A549 (cell line): Measurements from ENCODE around the gene SCYGR1. TPM values are rescaled to one million over a fixed set of nuclear protein-coding genes. Genes with fewer than 3 reads are reported as not detected.
A peak's percentile ranks its signal among the peaks of the same experiment; 100 is the strongest.

Experiments used
- ATAC-seq, 2 experiments: fragments of 200-7000 bp in 1 of 2; fragments of >200 bp in 1 of 2; cut with Nextera tagmentation in 1 of 2; cut with Tn5 transposase in 1 of 2; 3 replicates each; pipeline versions ENCODE4 v1.8.0 to v1.9.1; 2018 to 2020; ENCODE audit warnings: mild to moderate bottlenecking in 1 of 2, moderate library complexity in 1 of 2
- CTCF ChIA-PET: fragments of 300-600 bp; sonication (Branson Sonifier 250); formaldehyde crosslinking; extraction: SDS; loops from one replicate; lab custom pipeline; 2021; ENCODE audit warnings: antibody characterized with exemption, inconsistent platforms; lab: Yijun Ruan, JAX
- POLR2A ChIA-PET: fragments of 350-600 bp; formaldehyde crosslinking; extraction: SDS; loops from one replicate; lab custom pipeline; 2021; ENCODE audit warnings: antibody characterized with exemption, inconsistent platforms; lab: Yijun Ruan, JAX
- DNase-seq, 2 experiments: peaks; one replicate each; pipeline versions ENCODE4 v3.0.0 to v3.0.0-alpha.2; 2011 to 2016; ENCODE audit warnings: low read depth in 1 of 2, low spot score in 1 of 2
- FAIRE-seq: peaks from 2 replicates; lab custom pipeline; 2011; peaks lifted over from hg19 to GRCh38; lab: Jason Lieb, UNC
- H3K27ac ChIP-seq, 2 experiments: fragments of >200 bp; sonication (Bioruptor Twin); formaldehyde crosslinking; 3 replicates each; pipeline ENCODE4 v1.5.1; 2016 to 2017
- H3K4me1 ChIP-seq: fragments of >200 bp; sonication (Bioruptor Twin); formaldehyde crosslinking; 3 replicates; pipeline ENCODE4 v1.6.1; 2016
- H3K4me2 ChIP-seq: fragments of >200 bp; sonication (Bioruptor Twin); formaldehyde crosslinking; 3 replicates; pipeline ENCODE4 v1.6.1; 2016
- H3K4me3 ChIP-seq: fragments of >200 bp; sonication (Bioruptor Twin); formaldehyde crosslinking; 3 replicates; pipeline ENCODE4 v1.5.1; 2016
- H3K9me3 ChIP-seq: fragments of >200 bp; sonication (Bioruptor Twin); formaldehyde crosslinking; 3 replicates; pipeline ENCODE4 v1.6.1; 2016
- CBX8 ChIP-seq: fragments of 200-600 bp; sonication (generic); IDR thresholded peaks from 2 replicates; pipeline ENCODE4 v1.6.1; 2016
- EHF ChIP-seq: fragments of 250-450 bp; sonication (Bioruptor Pico); IDR thresholded peaks from 2 replicates; pipeline ENCODE4 v1.5.0; 2020; ENCODE audit warnings: mild to moderate bottlenecking
- FOSL2 ChIP-seq, 2 experiments: fragments of 450-650 bp in 1 of 2; fragments of >200 bp in 1 of 2; sonication (Bioruptor Twin) in 1 of 2; formaldehyde crosslinking; IDR thresholded peaks; 2 replicates each; pipeline versions ENCODE4 v1.5.0 to v1.6.1; 2016 to 2020; ENCODE audit warnings: mild to moderate bottlenecking in 1 of 2, moderate library complexity in 1 of 2
- HEYL ChIP-seq: fragments of 250-450 bp; sonication (Bioruptor Pico); IDR thresholded peaks from 2 replicates; pipeline ENCODE4 v1.8.0; 2021; ENCODE audit warnings: mild to moderate bottlenecking, moderate library complexity
- HOXA7 ChIP-seq: fragments of 250-450 bp; sonication (Bioruptor Pico); IDR thresholded peaks from 2 replicates; pipeline ENCODE4 v1.5.0; 2020; ENCODE audit warnings: mild to moderate bottlenecking, moderate library complexity
- HOXB13 ChIP-seq: fragments of 250-450 bp; sonication (Bioruptor Pico); IDR thresholded peaks from 2 replicates; pipeline ENCODE4 v1.5.0; 2020; ENCODE audit warnings: low read depth, mild to moderate bottlenecking, moderate library complexity
- JUNB ChIP-seq: fragments of >200 bp; sonication (Bioruptor Twin); formaldehyde crosslinking; IDR thresholded peaks from 2 replicates; pipeline ENCODE4 v1.6.1; 2016
- KDM1A ChIP-seq: fragments of 200-600 bp; sonication (generic); IDR thresholded peaks from 2 replicates; pipeline ENCODE4 v1.6.1; 2016; ENCODE audit warnings: low read depth, mild to moderate bottlenecking
- KDM5A ChIP-seq: fragments of 200-600 bp; sonication (generic); IDR thresholded peaks from 2 replicates; pipeline ENCODE4 v1.6.1; 2016; ENCODE audit warnings: antibody characterized with exemption, mild to moderate bottlenecking
- MAFK ChIP-seq: fragments of 450-650 bp; IDR thresholded peaks from 2 replicates; pipeline ENCODE4 v1.6.1; 2014; ENCODE audit not compliant: partially characterized antibody
- NPAS2 ChIP-seq: fragments of 250-450 bp; sonication (Bioruptor Pico); IDR thresholded peaks from 2 replicates; pipeline ENCODE4 v1.8.0; 2022; ENCODE audit warnings: mild to moderate bottlenecking, moderate library complexity, borderline replicate concordance
- NR3C1 ChIP-seq: fragments of >200 bp; sonication (Bioruptor Twin); formaldehyde crosslinking; IDR thresholded peaks from 3 replicates; pipeline ENCODE4 v1.6.1; 2017
- POLR2AphosphoS2 ChIP-seq: conservative IDR thresholded peaks from 2 replicates; pipeline ENCODE4 v1.6.1; 2012; ENCODE audit warnings: low read length, improper control_type of control experiment, inconsistent platforms
- RAD21 ChIP-seq, 2 experiments: fragments of >200 bp in 1 of 2; sonication (Bioruptor Twin) in 1 of 2; formaldehyde crosslinking in 1 of 2; IDR thresholded peaks in 1 of 2; conservative IDR thresholded peaks in 1 of 2; 2 replicates in 1 of 2; 3 replicates in 1 of 2; pipeline ENCODE4 v1.6.1; 2012 to 2018; ENCODE audit warnings: inconsistent platforms in 1 of 2
- RARB ChIP-seq: fragments of 250-450 bp; sonication (Bioruptor Pico); IDR thresholded peaks from 2 replicates; pipeline ENCODE4 v1.8.0; 2021; ENCODE audit warnings: mild to moderate bottlenecking, moderate library complexity
- RNF2 ChIP-seq: fragments of 200-600 bp; sonication (generic); IDR thresholded peaks from 2 replicates; pipeline ENCODE4 v1.6.1; 2016; ENCODE audit warnings: low read depth, mild to moderate bottlenecking, antibody characterized with exemption, moderate library complexity, borderline replicate concordance
- TFCP2L1 ChIP-seq: fragments of 250-450 bp; sonication (Bioruptor Pico); IDR thresholded peaks from 2 replicates; pipeline ENCODE4 v1.5.0; 2021; ENCODE audit warnings: mild to moderate bottlenecking
- ZFP36 ChIP-seq: fragments of 450-650 bp; IDR thresholded peaks from 2 replicates; pipeline ENCODE4 v1.6.1; 2014; ENCODE audit warnings: borderline replicate concordance; ENCODE audit not compliant: partially characterized antibody
- ZNF302 ChIP-seq: fragments of 250-450 bp; sonication (Bioruptor Pico); IDR thresholded peaks from 2 replicates; pipeline ENCODE4 v1.9.0; 2021; ENCODE audit warnings: inconsistent platforms, mild to moderate bottlenecking, moderate library complexity
- ZSCAN20 ChIP-seq: fragments of 250-450 bp; sonication (Bioruptor Pico); IDR thresholded peaks from 2 replicates; pipeline ENCODE4 v1.8.0; 2022; ENCODE audit warnings: mild to moderate bottlenecking, moderate library complexity
- WGBS: methylation state at CpG from one replicate; pipeline ENCODE4 v1.1.6; 2017; ENCODE audit errors: missing lambda C conversion rate; 5-methylcytosine and 5-hydroxymethylcytosine counted together
- polyA plus RNA-seq, 4 experiments: library from polyadenylated mRNA; depleted of rRNA in 3 of 4; stranded (reverse); fragments of >200 nt; fragmentation: RNase III in 1 of 4; extraction: RNeasy Plus Mini Kit Qiagen cat#74134 plus additional on column Dnase treatment in 1 of 4; gene quantifications; 2 replicates in 3 of 4; 3 replicates in 1 of 4; pipeline ENCODE4 v1.2.3, GENCODE V29; 2011 to 2017
- TF ChIP-seq, protein P1 (sequence below): fragments of >200 bp; sonication (Bioruptor Twin); formaldehyde crosslinking; IDR thresholded peaks from 2 replicates; pipeline ENCODE4 v1.6.1; 2016
- TF ChIP-seq, protein P2 (sequence below): fragments of 250-450 bp; sonication (Bioruptor Pico); IDR thresholded peaks from 2 replicates; pipeline ENCODE4 v1.5.0; 2021; ENCODE audit warnings: mild to moderate bottlenecking, moderate library complexity, borderline replicate concordance
- TF ChIP-seq, protein P3 (sequence below): fragments of >200 bp; sonication (Bioruptor Twin); formaldehyde crosslinking; IDR thresholded peaks from 3 replicates; pipeline ENCODE4 v1.5.1; 2016
- TF ChIP-seq, protein P4 (sequence below): fragments of >200 bp; sonication (Bioruptor Twin); formaldehyde crosslinking; IDR thresholded peaks from 3 replicates; pipeline ENCODE4 v1.6.1; 2016
- TF ChIP-seq, protein P5 (sequence below): IDR thresholded peaks from 2 replicates; pipeline ENCODE4 v1.6.1; 2012

The SCYGR1 gene
- polyA plus RNA-seq, 2 of the 4 experiments (the other 2 are of a cell fraction): not detected

DNA sequence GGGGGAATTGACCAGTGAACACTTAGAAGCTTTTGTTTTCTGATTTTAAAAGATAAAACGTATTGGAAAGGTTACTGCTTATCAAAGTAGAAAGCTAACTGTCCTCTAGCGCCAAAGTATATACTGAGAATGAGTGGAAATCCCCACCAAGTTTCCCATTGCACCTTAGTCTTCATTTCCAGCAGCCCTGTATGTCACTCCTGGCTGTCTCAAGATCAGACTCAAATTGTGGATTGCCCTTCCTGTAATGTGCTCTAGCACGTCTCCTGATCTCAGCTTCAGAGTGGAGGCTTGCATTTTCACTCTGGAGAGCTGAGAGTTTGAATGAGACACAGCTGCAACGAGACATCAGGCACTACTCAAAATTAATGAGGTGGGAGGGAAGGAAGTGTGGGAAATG, 36.1 kb downstream of the SCYGR1 start:
- DNase-seq (no peak), ATAC-seq (no peak), FAIRE-seq (no peak)
- peak overlapping the region in 1 of 2 experiments; percentile 27; a peak in 1 of 6 replicates for H3K27ac ChIP-seq
- H3K9me3 ChIP-seq: no peaks in the 10 kb centered on the region
- H3K4me2 ChIP-seq: no peak overlapping the region
- CTCF ChIA-PET: no interaction called here
- no peak overlapping the region for H3K4me3 ChIP-seq
- 72% methylated on average over 4 of the region's 4 CpGs for WGBS
- TF ChIP-seq RAD21 (conservative IDR thresholded peaks at IDR 0.05 in 1 of 2, IDR thresholded peaks at IDR 0.05 in 1 of 2) (no peak), NR3C1 (no peak), POLR2AphosphoS2 (no peak), MAFK (no peak), CBX8 (no peak), NPAS2 (no peak), RNF2 (no peak), HEYL (CRISPR knock-in tag) (no peak), ZSCAN20 (CRISPR knock-in tag) (no peak), HOXB13 (CRISPR knock-in tag) (no peak), FOSL2 (IDR thresholded peaks at IDR 0.05) (no peak), FOSL2 (CRISPR knock-in tag; IDR thresholded peaks at IDR 0.05) (no peak), JUNB (no peak), HOXA7 (CRISPR knock-in tag) (no peak), RARB (CRISPR knock-in tag) (no peak), ZFP36 (no peak)
- TF ChIP-seq, protein P1, sequence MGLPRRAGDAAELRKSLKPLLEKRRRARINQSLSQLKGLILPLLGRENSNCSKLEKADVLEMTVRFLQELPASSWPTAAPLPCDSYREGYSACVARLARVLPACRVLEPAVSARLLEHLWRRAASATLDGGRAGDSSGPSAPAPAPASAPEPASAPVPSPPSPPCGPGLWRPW: no peak
- TF ChIP-seq, protein P2, sequence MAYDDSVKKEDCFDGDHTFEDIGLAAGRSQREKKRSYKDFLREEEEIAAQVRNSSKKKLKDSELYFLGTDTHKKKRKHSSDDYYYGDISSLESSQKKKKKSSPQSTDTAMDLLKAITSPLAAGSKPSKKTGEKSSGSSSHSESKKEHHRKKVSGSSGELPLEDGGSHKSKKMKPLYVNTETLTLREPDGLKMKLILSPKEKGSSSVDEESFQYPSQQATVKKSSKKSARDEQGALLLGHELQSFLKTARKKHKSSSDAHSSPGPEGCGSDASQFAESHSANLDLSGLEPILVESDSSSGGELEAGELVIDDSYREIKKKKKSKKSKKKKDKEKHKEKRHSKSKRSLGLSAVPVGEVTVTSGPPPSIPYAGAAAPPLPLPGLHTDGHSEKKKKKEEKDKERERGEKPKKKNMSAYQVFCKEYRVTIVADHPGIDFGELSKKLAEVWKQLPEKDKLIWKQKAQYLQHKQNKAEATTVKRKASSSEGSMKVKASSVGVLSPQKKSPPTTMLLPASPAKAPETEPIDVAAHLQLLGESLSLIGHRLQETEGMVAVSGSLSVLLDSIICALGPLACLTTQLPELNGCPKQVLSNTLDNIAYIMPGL (CRISPR knock-in tag): no peak
- TF ChIP-seq, protein P3, sequence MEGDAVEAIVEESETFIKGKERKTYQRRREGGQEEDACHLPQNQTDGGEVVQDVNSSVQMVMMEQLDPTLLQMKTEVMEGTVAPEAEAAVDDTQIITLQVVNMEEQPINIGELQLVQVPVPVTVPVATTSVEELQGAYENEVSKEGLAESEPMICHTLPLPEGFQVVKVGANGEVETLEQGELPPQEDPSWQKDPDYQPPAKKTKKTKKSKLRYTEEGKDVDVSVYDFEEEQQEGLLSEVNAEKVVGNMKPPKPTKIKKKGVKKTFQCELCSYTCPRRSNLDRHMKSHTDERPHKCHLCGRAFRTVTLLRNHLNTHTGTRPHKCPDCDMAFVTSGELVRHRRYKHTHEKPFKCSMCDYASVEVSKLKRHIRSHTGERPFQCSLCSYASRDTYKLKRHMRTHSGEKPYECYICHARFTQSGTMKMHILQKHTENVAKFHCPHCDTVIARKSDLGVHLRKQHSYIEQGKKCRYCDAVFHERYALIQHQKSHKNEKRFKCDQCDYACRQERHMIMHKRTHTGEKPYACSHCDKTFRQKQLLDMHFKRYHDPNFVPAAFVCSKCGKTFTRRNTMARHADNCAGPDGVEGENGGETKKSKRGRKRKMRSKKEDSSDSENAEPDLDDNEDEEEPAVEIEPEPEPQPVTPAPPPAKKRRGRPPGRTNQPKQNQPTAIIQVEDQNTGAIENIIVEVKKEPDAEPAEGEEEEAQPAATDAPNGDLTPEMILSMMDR: no peak
- TF ChIP-seq, protein P4, sequence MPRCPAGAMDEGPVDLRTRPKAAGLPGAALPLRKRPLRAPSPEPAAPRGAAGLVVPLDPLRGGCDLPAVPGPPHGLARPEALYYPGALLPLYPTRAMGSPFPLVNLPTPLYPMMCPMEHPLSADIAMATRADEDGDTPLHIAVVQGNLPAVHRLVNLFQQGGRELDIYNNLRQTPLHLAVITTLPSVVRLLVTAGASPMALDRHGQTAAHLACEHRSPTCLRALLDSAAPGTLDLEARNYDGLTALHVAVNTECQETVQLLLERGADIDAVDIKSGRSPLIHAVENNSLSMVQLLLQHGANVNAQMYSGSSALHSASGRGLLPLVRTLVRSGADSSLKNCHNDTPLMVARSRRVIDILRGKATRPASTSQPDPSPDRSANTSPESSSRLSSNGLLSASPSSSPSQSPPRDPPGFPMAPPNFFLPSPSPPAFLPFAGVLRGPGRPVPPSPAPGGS: no peak
- TF ChIP-seq, protein P5, sequence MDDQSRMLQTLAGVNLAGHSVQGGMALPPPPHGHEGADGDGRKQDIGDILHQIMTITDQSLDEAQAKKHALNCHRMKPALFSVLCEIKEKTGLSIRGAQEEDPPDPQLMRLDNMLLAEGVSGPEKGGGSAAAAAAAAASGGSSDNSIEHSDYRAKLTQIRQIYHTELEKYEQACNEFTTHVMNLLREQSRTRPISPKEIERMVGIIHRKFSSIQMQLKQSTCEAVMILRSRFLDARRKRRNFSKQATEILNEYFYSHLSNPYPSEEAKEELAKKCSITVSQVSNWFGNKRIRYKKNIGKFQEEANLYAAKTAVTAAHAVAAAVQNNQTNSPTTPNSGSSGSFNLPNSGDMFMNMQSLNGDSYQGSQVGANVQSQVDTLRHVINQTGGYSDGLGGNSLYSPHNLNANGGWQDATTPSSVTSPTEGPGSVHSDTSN: no peak
- POLR2A ChIA-PET: no interaction called here
- H3K4me1 ChIP-seq: peaks cover 19% of the 10 kb centered on the region

DNA sequence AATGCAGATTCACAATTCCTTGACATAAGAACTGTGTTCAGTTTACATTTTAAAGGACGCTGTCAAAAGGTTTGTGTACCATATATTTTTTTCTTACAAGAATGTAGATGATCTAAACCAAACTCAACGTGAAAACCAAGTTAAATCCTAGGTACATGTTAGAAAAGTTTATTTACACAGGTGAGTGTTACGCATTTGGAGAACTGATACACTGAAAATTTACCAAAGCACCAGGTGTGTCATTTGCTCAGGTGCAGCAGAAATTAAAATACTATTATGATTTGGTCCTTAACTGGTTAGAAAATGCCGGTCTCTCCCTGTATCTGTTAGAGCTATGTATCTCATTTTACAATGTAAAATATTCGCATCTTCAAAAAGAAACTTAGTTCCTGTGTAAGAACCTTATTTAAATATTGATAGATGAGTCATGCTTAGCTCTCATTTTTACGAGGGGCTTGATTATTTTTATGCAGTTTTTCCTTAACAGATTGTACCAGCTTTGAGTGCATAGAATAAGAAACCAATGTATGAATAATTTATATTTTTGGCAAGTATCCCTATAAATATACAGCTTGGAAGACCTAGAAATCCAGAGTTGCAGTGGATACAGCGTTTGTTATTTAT, 37.6 kb downstream of the SCYGR1 start:
- Histone ChIP-seq H3K27ac (no peak overlapping the region), H3K9me3 (no peaks in the 10 kb centered on the region), H3K4me2 (no peak overlapping the region), H3K4me1 (peaks cover 19% of the 10 kb centered on the region), H3K4me3 (no peak overlapping the region)
- ATAC-seq (no peak), DNase-seq (no peak), FAIRE-seq (no peak)
- ChIA-PET POLR2A (no interaction called here), CTCF (interaction anchor here (0.5 to 1.0 kb wide), 3 partner anchors 17 to 1882 kb away, joined by 3 read pairs; no protein-coding TSS in a partner anchor)
- WGBS: 71% methylated on average over 7 of the region's 7 CpGs
- TF ChIP-seq TFCP2L1 (CRISPR knock-in tag) (no peak), NR3C1 (no peak), KDM1A (no peak), FOSL2 (IDR thresholded peaks at IDR 0.05) (no peak), FOSL2 (CRISPR knock-in tag; IDR thresholded peaks at IDR 0.05) (peak; percentile 53; the same call in 1 of the 2 replicates), ZNF302 (no peak), EHF (CRISPR knock-in tag) (no peak), KDM5A (no peak)
